Gastrocnemius medialis (tissue), 4 donors: ENCODE results near the gene APEX1.

ENCODE experiments used
- CTCF ChIP-seq, 5 experiments: fragments of 450-650 bp in 3 of 5; fragments of 200-600 bp in 2 of 5; sonication (generic) in 2 of 5; IDR thresholded peaks in 4 of 5; conservative IDR thresholded peaks in 1 of 5; 1 replicate in 4 of 5; 2 replicates in 1 of 5; pipeline ENCODE4 v1.5.1; 2016 to 2019; ENCODE audit warnings: antibody characterized with exemption in 5 of 5, mild to moderate bottlenecking in 3 of 5, moderate library complexity in 3 of 5
- POLR2A ChIP-seq, 2 donors: fragments of 450-650 bp; IDR thresholded peaks; one replicate each; pipeline ENCODE4 v1.6.1; 2017; ENCODE audit warnings: antibody characterized with exemption in 2 of 2, mild to moderate bottlenecking in 2 of 2, moderate library complexity in 2 of 2

GRCh38 chr14:20477211-20477876, 22.3 kb downstream of the APEX1 start:
- no peak for TF ChIP-seq CTCF (IDR thresholded peaks at IDR 0.05 in 4 of 5, conservative IDR thresholded peaks at IDR 0.05 in 1 of 5)
- no peak for TF ChIP-seq POLR2A (IDR thresholded peaks at IDR 0.05)
